HepG2 (cell line): Measurements from ENCODE around the gene LRRC63. TPM values are rescaled to one million over a fixed set of nuclear protein-coding genes. Genes with fewer than 3 reads are reported as not detected.

ENCODE experiments used
- ATAC-seq: fragments of 200-7000 bp; cut with Tn5 transposase; 3 replicates; pipeline ENCODE4 v1.9.1; 2020; ENCODE audit warnings: mild to moderate bottlenecking, moderate library complexity
- BruUV-seq: library from RNA; stranded (reverse); fragments of 400-500 nt; replicated peaks from 2 replicates; lab custom pipeline; 2021; lab: Mats Ljungman, UMichigan
- CTCF ChIA-PET: fragments of 300-600 bp; formaldehyde crosslinking; extraction: SDS; loops from one replicate; lab custom pipeline; 2021; ENCODE audit warnings: low total read pairs, inconsistent platforms, low intra/inter-chr PET ratio; lab: Yijun Ruan, JAX
- POLR2A ChIA-PET: fragments of 350-600 bp; sonication (Branson Sonifier 250); formaldehyde crosslinking; loops from one replicate; lab custom pipeline; 2020; ENCODE audit warnings: antibody characterized with exemption, inconsistent platforms; lab: Yijun Ruan, JAX
- DNase-seq: peaks from one replicate; pipeline ENCODE4 v3.0.0-alpha.2; 2015; ENCODE audit warnings: low spot score
- FAIRE-seq: peaks from 3 replicates; lab custom pipeline; 2011; peaks lifted over from hg19 to GRCh38; lab: Jason Lieb, UNC
- H2AFZ ChIP-seq: one replicate; pipeline ENCODE4 v1.6.1; 2011; ENCODE audit warnings: low read length, inconsistent platforms
- H3K27ac ChIP-seq: fragments of 300-600 bp; 3 replicates; pipeline ENCODE4 v1.8.0; 2011; ENCODE audit warnings: mixed run types, mild to moderate bottlenecking, mixed read lengths, low read length, inconsistent platforms; ENCODE audit not compliant: insufficient read depth; ENCODE audit errors: extremely low read length
- H3K27me3 ChIP-seq, 2 experiments: fragments of 200-600 bp in 1 of 2; 2 replicates in 1 of 2; 3 replicates in 1 of 2; pipeline versions ENCODE4 v1.6.0 to v1.8.0; 2011; ENCODE audit warnings: low read length in 2 of 2, mild to moderate bottlenecking in 2 of 2, moderate library complexity in 2 of 2, inconsistent platforms in 1 of 2; ENCODE audit not compliant: insufficient read depth in 2 of 2, control insufficient read depth in 1 of 2
- H3K36me3 ChIP-seq, 2 experiments: fragments of 200-600 bp in 1 of 2; replicated peaks in 1 of 2; 2 replicates in 1 of 2; 3 replicates in 1 of 2; pipeline versions ENCODE4 v1.5.1 to v1.8.0; 2011; ENCODE audit warnings: low read length in 2 of 2, inconsistent platforms in 1 of 2; ENCODE audit not compliant: insufficient read depth in 2 of 2, control insufficient read depth in 1 of 2
- H3K4me1 ChIP-seq: 2 replicates; pipeline ENCODE4 v1.5.1; 2012; ENCODE audit warnings: low read length, inconsistent platforms; ENCODE audit not compliant: insufficient read depth
- H3K4me2 ChIP-seq: 2 replicates; pipeline ENCODE4 v1.6.0; 2011; ENCODE audit warnings: low read depth, low read length, inconsistent platforms
- H3K4me3 ChIP-seq, 3 experiments: fragments of 200-600 bp in 1 of 3; sonication (generic), shearing (Covaris generic) in 1 of 3; replicated peaks in 1 of 3; 2 replicates each; pipeline ENCODE4 v1.5.1; 2011 to 2016; ENCODE audit warnings: low read length in 3 of 3, inconsistent platforms in 2 of 3, low read depth in 2 of 3, mild to moderate bottlenecking in 2 of 3, control low read depth in 1 of 3, mixed read lengths in 1 of 3; ENCODE audit not compliant: insufficient read depth in 1 of 3
- H3K79me2 ChIP-seq: one replicate; pipeline ENCODE4 v1.6.1; 2011; ENCODE audit warnings: low read length, inconsistent platforms; ENCODE audit not compliant: insufficient read depth
- H3K9ac ChIP-seq: 2 replicates; pipeline ENCODE4 v1.6.0; 2011; ENCODE audit warnings: mild to moderate bottlenecking, low read depth, low read length, inconsistent platforms; ENCODE audit not compliant: insufficient read depth
- H3K9me3 ChIP-seq: 2 replicates; pipeline ENCODE4 v1.5.1; 2012; ENCODE audit warnings: mild to moderate bottlenecking, low read length
- H4K20me1 ChIP-seq: 2 replicates; pipeline ENCODE4 v1.6.0; 2011; ENCODE audit warnings: inconsistent platforms, mild to moderate bottlenecking, low read length, moderate library complexity; ENCODE audit not compliant: insufficient read depth
- ATRX ChIP-seq: sonication (generic); formaldehyde crosslinking; IDR thresholded peaks from 2 replicates; pipeline ENCODE4 v1.4.0; 2020; ENCODE audit warnings: missing genetic modification reagents, borderline replicate concordance
- FOXK2 ChIP-seq: fragments of 450-650 bp; IDR thresholded peaks from 2 replicates; pipeline ENCODE4 v1.6.1; 2016
- JDP2 ChIP-seq: sonication (generic); formaldehyde crosslinking; IDR thresholded peaks from 2 replicates; pipeline ENCODE4 v1.8.1; 2022; ENCODE audit warnings: missing genetic modification reagents, borderline replicate concordance
- KAT8 ChIP-seq: IDR thresholded peaks from 2 replicates; pipeline ENCODE4 v1.6.1; 2016; ENCODE audit warnings: missing genetic modification reagents, missing compliant biosample characterization
- PCBP1 ChIP-seq: fragments of 200-400 bp; formaldehyde crosslinking; IDR thresholded peaks from 2 replicates; pipeline ENCODE4 v1.6.1; 2017; ENCODE audit warnings: mild to moderate bottlenecking, low read depth, low read length, borderline replicate concordance
- ZNF768 ChIP-seq: sonication (generic); formaldehyde crosslinking; IDR thresholded peaks from 2 replicates; pipeline ENCODE4 v1.4.0; 2020; ENCODE audit warnings: missing genetic modification reagents
- ZNF879 ChIP-seq: sonication (generic); formaldehyde crosslinking; IDR thresholded peaks from 2 replicates; pipeline ENCODE4 v1.8.1; 2023; ENCODE audit warnings: missing genetic modification reagents
- WGBS: methylation state at CpG from one replicate; pipeline ENCODE4 v1.1.6; 2017; ENCODE audit warnings: low lambda C conversion rate; 5-methylcytosine and 5-hydroxymethylcytosine counted together
- in situ Hi-C: cut with HindIII; loops from 2 replicates; pipeline ENCODE4 v1.10.0; 2017; ENCODE audit warnings: low pct_unique_long_range_greater_than_20kb; ENCODE audit not compliant: extremely low pct_ligation_motif_present
- intact Hi-C: fragments of 100-400 bp; cut with micrococcal nuclease; formaldehyde crosslinking; loops from one replicate; pipeline ENCODE4 v1.10.0; 2022; ENCODE audit not compliant: unreplicated experiment
- polyA plus RNA-seq, 8 experiments: library from polyadenylated mRNA; depleted of rRNA in 3 of 8; stranded (reverse) in 7 of 8; unstranded in 1 of 8; fragments of >200 nt; fragmentation: Illumina TruSeq in 4 of 8; extraction: Trizol in 4 of 8; gene quantifications; 2 replicates each; pipeline versions ENCODE4 v1.2.1 to v1.2.3, GENCODE V29; 2011 to 2016; ENCODE audit warnings: low read depth in 4 of 8, missing spikeins in 1 of 8, mixed read lengths in 1 of 8; ENCODE audit not compliant: insufficient read depth in 1 of 8
- total RNA-seq, 5 experiments: library from RNA; depleted of rRNA; stranded (reverse); fragments of >200 nt; fragmentation: Illumina TruSeq; extraction: Trizol; gene quantifications; 2 replicates each; pipeline ENCODE4 v1.2.3, GENCODE V29; 2016; ENCODE audit warnings: low read depth in 1 of 5
- TF ChIP-seq, protein P1 (sequence below): sonication (generic); formaldehyde crosslinking; IDR thresholded peaks from 2 replicates; pipeline ENCODE4 v1.5.0; 2020; ENCODE audit warnings: mild to moderate bottlenecking, missing genetic modification reagents, borderline replicate concordance
- TF ChIP-seq, protein P2 (sequence below): sonication (generic); formaldehyde crosslinking; IDR thresholded peaks from 2 replicates; pipeline ENCODE4 v1.4.0; 2020; ENCODE audit warnings: low read depth, mild to moderate bottlenecking, missing genetic modification reagents
- TF ChIP-seq, protein P3 (sequence below): sonication (generic); formaldehyde crosslinking; IDR thresholded peaks from 2 replicates; pipeline ENCODE4 v1.5.1; 2020; ENCODE audit warnings: missing genetic modification reagents, mild to moderate bottlenecking, borderline replicate concordance
- TF ChIP-seq, protein P4 (sequence below): sonication (generic); formaldehyde crosslinking; IDR thresholded peaks from 2 replicates; pipeline ENCODE4 v1.5.1; 2020; ENCODE audit warnings: missing genetic modification reagents, mild to moderate bottlenecking, borderline replicate concordance

Gene LRRC63
- total and polyA plus RNA-seq, 2 of the 13 experiments (the other 11 are each of a cell fraction or from before 2014, with no cell fraction given), result not detected

DNA sequence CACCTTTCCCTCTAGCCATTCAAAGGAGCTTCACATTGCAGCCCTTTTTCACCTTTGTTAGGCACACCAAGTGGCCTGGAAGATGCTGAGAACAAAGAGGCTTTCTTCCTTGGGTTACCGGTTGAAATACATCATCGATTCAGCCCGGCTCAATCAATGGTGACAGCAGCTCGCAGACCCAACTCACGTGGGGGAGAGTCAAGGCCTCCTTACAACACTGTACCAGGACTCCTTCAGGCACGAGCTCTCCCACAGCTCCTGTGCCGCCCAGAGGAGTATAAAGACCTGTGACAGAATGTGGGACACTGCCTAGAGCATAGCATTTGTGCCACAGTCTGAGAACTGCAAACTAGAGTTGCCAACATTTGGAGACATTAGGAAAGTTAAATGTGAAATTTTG lies 3.9 kb upstream of the LRRC63 start:
- ChIA-PET POLR2A (no interaction called here), CTCF (no interaction called here)
- Histone ChIP-seq H3K9ac (no peak overlapping the region), H3K27ac (no peak overlapping the region), H3K9me3 (no peaks in the 10 kb centered on the region), H2AFZ (no peak overlapping the region), H3K4me3 (no peak overlapping the region), H3K36me3 (no peaks in the 10 kb centered on the region), H3K4me1 (peaks cover 15% of the 10 kb centered on the region), H4K20me1 (no peaks in the 10 kb centered on the region), H3K79me2 (no peaks in the 10 kb centered on the region), H3K4me2 (no peak overlapping the region), H3K27me3 (peaks cover 6 to 31% of the 10 kb centered on the region in 2 experiments)
- ATAC-seq (no peak), FAIRE-seq (no peak), DNase-seq (no peak)
- 30% methylated on average over 2 of the region's 7 CpGs for whole genome bisulfite sequencing
- in situ Hi-C loops, result no loop called here
- TF ChIP-seq, protein P1, sequence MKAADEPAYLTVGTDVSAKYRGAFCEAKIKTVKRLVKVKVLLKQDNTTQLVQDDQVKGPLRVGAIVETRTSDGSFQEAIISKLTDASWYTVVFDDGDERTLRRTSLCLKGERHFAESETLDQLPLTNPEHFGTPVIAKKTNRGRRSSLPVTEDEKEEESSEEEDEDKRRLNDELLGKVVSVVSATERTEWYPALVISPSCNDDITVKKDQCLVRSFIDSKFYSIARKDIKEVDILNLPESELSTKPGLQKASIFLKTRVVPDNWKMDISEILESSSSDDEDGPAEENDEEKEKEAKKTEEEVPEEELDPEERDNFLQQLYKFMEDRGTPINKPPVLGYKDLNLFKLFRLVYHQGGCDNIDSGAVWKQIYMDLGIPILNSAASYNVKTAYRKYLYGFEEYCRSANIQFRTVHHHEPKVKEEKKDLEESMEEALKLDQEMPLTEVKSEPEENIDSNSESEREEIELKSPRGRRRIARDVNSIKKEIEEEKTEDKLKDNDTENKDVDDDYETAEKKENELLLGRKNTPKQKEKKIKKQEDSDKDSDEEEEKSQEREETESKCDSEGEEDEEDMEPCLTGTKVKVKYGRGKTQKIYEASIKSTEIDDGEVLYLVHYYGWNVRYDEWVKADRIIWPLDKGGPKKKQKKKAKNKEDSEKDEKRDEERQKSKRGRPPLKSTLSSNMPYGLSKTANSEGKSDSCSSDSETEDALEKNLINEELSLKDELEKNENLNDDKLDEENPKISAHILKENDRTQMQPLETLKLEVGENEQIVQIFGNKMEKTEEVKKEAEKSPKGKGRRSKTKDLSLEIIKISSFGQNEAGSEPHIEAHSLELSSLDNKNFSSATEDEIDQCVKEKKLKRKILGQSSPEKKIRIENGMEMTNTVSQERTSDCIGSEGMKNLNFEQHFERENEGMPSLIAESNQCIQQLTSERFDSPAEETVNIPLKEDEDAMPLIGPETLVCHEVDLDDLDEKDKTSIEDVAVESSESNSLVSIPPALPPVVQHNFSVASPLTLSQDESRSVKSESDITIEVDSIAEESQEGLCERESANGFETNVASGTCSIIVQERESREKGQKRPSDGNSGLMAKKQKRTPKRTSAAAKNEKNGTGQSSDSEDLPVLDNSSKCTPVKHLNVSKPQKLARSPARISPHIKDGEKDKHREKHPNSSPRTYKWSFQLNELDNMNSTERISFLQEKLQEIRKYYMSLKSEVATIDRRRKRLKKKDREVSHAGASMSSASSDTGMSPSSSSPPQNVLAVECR (CRISPR knock-in tag), result no peak
- TF ChIP-seq, protein P2, sequence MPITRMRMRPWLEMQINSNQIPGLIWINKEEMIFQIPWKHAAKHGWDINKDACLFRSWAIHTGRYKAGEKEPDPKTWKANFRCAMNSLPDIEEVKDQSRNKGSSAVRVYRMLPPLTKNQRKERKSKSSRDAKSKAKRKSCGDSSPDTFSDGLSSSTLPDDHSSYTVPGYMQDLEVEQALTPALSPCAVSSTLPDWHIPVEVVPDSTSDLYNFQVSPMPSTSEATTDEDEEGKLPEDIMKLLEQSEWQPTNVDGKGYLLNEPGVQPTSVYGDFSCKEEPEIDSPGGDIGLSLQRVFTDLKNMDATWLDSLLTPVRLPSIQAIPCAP (CRISPR knock-in tag), result no peak
- no peak for TF ChIP-seq JDP2 (CRISPR knock-in tag)
- TF ChIP-seq, protein P3, sequence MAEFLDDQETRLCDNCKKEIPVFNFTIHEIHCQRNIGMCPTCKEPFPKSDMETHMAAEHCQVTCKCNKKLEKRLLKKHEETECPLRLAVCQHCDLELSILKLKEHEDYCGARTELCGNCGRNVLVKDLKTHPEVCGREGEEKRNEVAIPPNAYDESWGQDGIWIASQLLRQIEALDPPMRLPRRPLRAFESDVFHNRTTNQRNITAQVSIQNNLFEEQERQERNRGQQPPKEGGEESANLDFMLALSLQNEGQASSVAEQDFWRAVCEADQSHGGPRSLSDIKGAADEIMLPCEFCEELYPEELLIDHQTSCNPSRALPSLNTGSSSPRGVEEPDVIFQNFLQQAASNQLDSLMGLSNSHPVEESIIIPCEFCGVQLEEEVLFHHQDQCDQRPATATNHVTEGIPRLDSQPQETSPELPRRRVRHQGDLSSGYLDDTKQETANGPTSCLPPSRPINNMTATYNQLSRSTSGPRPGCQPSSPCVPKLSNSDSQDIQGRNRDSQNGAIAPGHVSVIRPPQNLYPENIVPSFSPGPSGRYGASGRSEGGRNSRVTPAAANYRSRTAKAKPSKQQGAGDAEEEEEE (CRISPR knock-in tag), result no peak
- TF ChIP-seq KAT8 (CRISPR knock-in tag), result no peak
- TF ChIP-seq ZNF768 (CRISPR knock-in tag), result no peak
- TF ChIP-seq, protein P4, sequence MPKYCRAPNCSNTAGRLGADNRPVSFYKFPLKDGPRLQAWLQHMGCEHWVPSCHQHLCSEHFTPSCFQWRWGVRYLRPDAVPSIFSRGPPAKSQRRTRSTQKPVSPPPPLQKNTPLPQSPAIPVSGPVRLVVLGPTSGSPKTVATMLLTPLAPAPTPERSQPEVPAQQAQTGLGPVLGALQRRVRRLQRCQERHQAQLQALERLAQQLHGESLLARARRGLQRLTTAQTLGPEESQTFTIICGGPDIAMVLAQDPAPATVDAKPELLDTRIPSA, result no peak
- no peak for TF ChIP-seq PCBP1
- TF ChIP-seq ATRX (CRISPR knock-in tag), result no peak
- no peak for TF ChIP-seq FOXK2
- no peak for TF ChIP-seq ZNF879 (CRISPR knock-in tag)
- intact Hi-C loops, result no loop called here
- no TSS peak for BruUV-seq
